HepG2 (cell line): ENCODE data around the gene C12orf42. TPM values are rescaled to one million over a fixed set of nuclear protein-coding genes. Genes with fewer than 3 reads are reported as not detected.

ENCODE experiments used
- ATAC-seq: fragments of 200-7000 bp; cut with Tn5 transposase; 3 replicates; pipeline ENCODE4 v1.9.1; 2020; ENCODE audit warnings: mild to moderate bottlenecking, moderate library complexity
- BruUV-seq: library from RNA; stranded (reverse); fragments of 400-500 nt; replicated peaks from 2 replicates; lab custom pipeline; 2021; lab: Mats Ljungman, UMichigan
- CTCF ChIA-PET: fragments of 300-600 bp; formaldehyde crosslinking; extraction: SDS; loops from one replicate; lab custom pipeline; 2021; ENCODE audit warnings: low total read pairs, inconsistent platforms, low intra/inter-chr PET ratio; lab: Yijun Ruan, JAX
- POLR2A ChIA-PET: fragments of 350-600 bp; sonication (Branson Sonifier 250); formaldehyde crosslinking; loops from one replicate; lab custom pipeline; 2020; ENCODE audit warnings: antibody characterized with exemption, inconsistent platforms; lab: Yijun Ruan, JAX
- DNase-seq: peaks from one replicate; pipeline ENCODE4 v3.0.0-alpha.2; 2015; ENCODE audit warnings: low spot score
- FAIRE-seq: peaks from 3 replicates; lab custom pipeline; 2011; peaks lifted over from hg19 to GRCh38; lab: Jason Lieb, UNC
- H2AFZ ChIP-seq: one replicate; pipeline ENCODE4 v1.6.1; 2011; ENCODE audit warnings: low read length, inconsistent platforms
- H3K27ac ChIP-seq: fragments of 300-600 bp; 3 replicates; pipeline ENCODE4 v1.8.0; 2011; ENCODE audit warnings: mixed run types, mild to moderate bottlenecking, mixed read lengths, low read length, inconsistent platforms; ENCODE audit not compliant: insufficient read depth; ENCODE audit errors: extremely low read length
- H3K27me3 ChIP-seq, 2 experiments: fragments of 200-600 bp in 1 of 2; 2 replicates in 1 of 2; 3 replicates in 1 of 2; pipeline versions ENCODE4 v1.6.0 to v1.8.0; 2011; ENCODE audit warnings: low read length in 2 of 2, mild to moderate bottlenecking in 2 of 2, moderate library complexity in 2 of 2, inconsistent platforms in 1 of 2; ENCODE audit not compliant: insufficient read depth in 2 of 2, control insufficient read depth in 1 of 2
- H3K36me3 ChIP-seq, 2 experiments: fragments of 200-600 bp in 1 of 2; replicated peaks in 1 of 2; 2 replicates in 1 of 2; 3 replicates in 1 of 2; pipeline versions ENCODE4 v1.5.1 to v1.8.0; 2011; ENCODE audit warnings: low read length in 2 of 2, inconsistent platforms in 1 of 2; ENCODE audit not compliant: insufficient read depth in 2 of 2, control insufficient read depth in 1 of 2
- H3K4me1 ChIP-seq: 2 replicates; pipeline ENCODE4 v1.5.1; 2012; ENCODE audit warnings: low read length, inconsistent platforms; ENCODE audit not compliant: insufficient read depth
- H3K4me2 ChIP-seq: 2 replicates; pipeline ENCODE4 v1.6.0; 2011; ENCODE audit warnings: low read depth, low read length, inconsistent platforms
- H3K4me3 ChIP-seq, 3 experiments: fragments of 200-600 bp in 1 of 3; sonication (generic), shearing (Covaris generic) in 1 of 3; replicated peaks in 1 of 3; 2 replicates each; pipeline ENCODE4 v1.5.1; 2011 to 2016; ENCODE audit warnings: low read length in 3 of 3, inconsistent platforms in 2 of 3, low read depth in 2 of 3, mild to moderate bottlenecking in 2 of 3, control low read depth in 1 of 3, mixed read lengths in 1 of 3; ENCODE audit not compliant: insufficient read depth in 1 of 3
- H3K79me2 ChIP-seq: one replicate; pipeline ENCODE4 v1.6.1; 2011; ENCODE audit warnings: low read length, inconsistent platforms; ENCODE audit not compliant: insufficient read depth
- H3K9ac ChIP-seq: 2 replicates; pipeline ENCODE4 v1.6.0; 2011; ENCODE audit warnings: mild to moderate bottlenecking, low read depth, low read length, inconsistent platforms; ENCODE audit not compliant: insufficient read depth
- H3K9me3 ChIP-seq: 2 replicates; pipeline ENCODE4 v1.5.1; 2012; ENCODE audit warnings: mild to moderate bottlenecking, low read length
- H4K20me1 ChIP-seq: 2 replicates; pipeline ENCODE4 v1.6.0; 2011; ENCODE audit warnings: inconsistent platforms, mild to moderate bottlenecking, low read length, moderate library complexity; ENCODE audit not compliant: insufficient read depth
- KDM6A ChIP-seq: IDR thresholded peaks from 2 replicates; pipeline ENCODE4 v1.6.1; 2016; ENCODE audit warnings: low read depth
- RBAK ChIP-seq: sonication (generic); formaldehyde crosslinking; IDR thresholded peaks from 2 replicates; pipeline ENCODE4 v1.5.1; 2020; ENCODE audit warnings: mild to moderate bottlenecking, missing genetic modification reagents
- ZBTB46 ChIP-seq: sonication (generic); formaldehyde crosslinking; IDR thresholded peaks from 2 replicates; pipeline ENCODE4 v1.4.0; 2020; ENCODE audit warnings: mild to moderate bottlenecking, missing genetic modification reagents, borderline replicate concordance
- ZNF281 ChIP-seq: sonication (generic); formaldehyde crosslinking; IDR thresholded peaks from 2 replicates; pipeline ENCODE4 v1.4.0; 2020; ENCODE audit warnings: missing genetic modification reagents, borderline replicate concordance
- ZNF354B ChIP-seq: sonication (generic); formaldehyde crosslinking; IDR thresholded peaks from 2 replicates; pipeline ENCODE4 v1.8.0; 2022; ENCODE audit warnings: mild to moderate bottlenecking, missing genetic modification reagents
- ZNF597 ChIP-seq: sonication (generic); formaldehyde crosslinking; IDR thresholded peaks from 2 replicates; pipeline ENCODE4 v1.5.0; 2020; ENCODE audit warnings: missing genetic modification reagents
- ZNF891 ChIP-seq: sonication (generic); formaldehyde crosslinking; IDR thresholded peaks from 2 replicates; pipeline ENCODE4 v1.5.0; 2020; ENCODE audit warnings: mild to moderate bottlenecking, missing genetic modification reagents
- WGBS: methylation state at CpG from one replicate; pipeline ENCODE4 v1.1.6; 2017; ENCODE audit warnings: low lambda C conversion rate; 5-methylcytosine and 5-hydroxymethylcytosine counted together
- in situ Hi-C: cut with HindIII; loops from 2 replicates; pipeline ENCODE4 v1.10.0; 2017; ENCODE audit warnings: low pct_unique_long_range_greater_than_20kb; ENCODE audit not compliant: extremely low pct_ligation_motif_present
- intact Hi-C: fragments of 100-400 bp; cut with micrococcal nuclease; formaldehyde crosslinking; loops from one replicate; pipeline ENCODE4 v1.10.0; 2022; ENCODE audit not compliant: unreplicated experiment
- polyA plus RNA-seq, 8 experiments: library from polyadenylated mRNA; depleted of rRNA in 3 of 8; stranded (reverse) in 7 of 8; unstranded in 1 of 8; fragments of >200 nt; fragmentation: Illumina TruSeq in 4 of 8; extraction: Trizol in 4 of 8; gene quantifications; 2 replicates each; pipeline versions ENCODE4 v1.2.1 to v1.2.3, GENCODE V29; 2011 to 2016; ENCODE audit warnings: low read depth in 4 of 8, missing spikeins in 1 of 8, mixed read lengths in 1 of 8; ENCODE audit not compliant: insufficient read depth in 1 of 8
- total RNA-seq, 5 experiments: library from RNA; depleted of rRNA; stranded (reverse); fragments of >200 nt; fragmentation: Illumina TruSeq; extraction: Trizol; gene quantifications; 2 replicates each; pipeline ENCODE4 v1.2.3, GENCODE V29; 2016; ENCODE audit warnings: low read depth in 1 of 5

The C12orf42 gene
- total and polyA plus RNA-seq, 2 of the 13 experiments (the other 11 are each of a cell fraction or from before 2014, with no cell fraction given): not detected

DNA sequence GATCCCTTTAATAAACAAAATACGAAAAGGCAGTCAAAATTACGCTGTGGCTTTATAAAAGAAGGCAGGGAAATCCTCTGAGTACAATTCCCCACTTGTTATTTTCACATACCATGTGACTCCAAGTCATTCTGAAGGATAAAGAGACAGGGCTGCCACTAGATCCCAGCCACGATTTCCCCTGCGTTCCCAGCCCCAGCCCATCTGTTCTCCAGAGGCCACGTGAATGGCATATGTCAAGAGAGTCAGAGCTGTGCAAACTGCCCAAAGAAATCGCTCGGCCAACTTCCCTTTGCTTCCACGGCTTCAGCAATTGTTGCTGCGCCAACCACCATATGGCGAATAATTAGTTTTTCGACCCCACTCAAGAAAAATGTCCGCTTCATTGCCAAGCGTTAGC, 161.3 kb downstream of the C12orf42 start:
- 20% methylated on average over 12 of the region's 13 CpGs for WGBS
- ATAC-seq: no peak
- in situ Hi-C loops: no loop called here
- TF ChIP-seq ZNF281 (CRISPR knock-in tag) (no peak), ZNF597 (CRISPR knock-in tag) (no peak), KDM6A (CRISPR knock-in tag) (no peak), ZBTB46 (CRISPR knock-in tag) (no peak), ZNF354B (CRISPR knock-in tag) (no peak), ZNF891 (CRISPR knock-in tag) (no peak), RBAK (no peak)
- Histone ChIP-seq H2AFZ (no peak overlapping the region), H3K4me3 (no peak overlapping the region), H4K20me1 (no peaks in the 10 kb centered on the region), H3K79me2 (no peaks in the 10 kb centered on the region), H3K4me2 (no peak overlapping the region), H3K27ac (no peak overlapping the region), H3K27me3 (no peaks in the 10 kb centered on the region), H3K9ac (no peak overlapping the region), H3K36me3 (no peaks in the 10 kb centered on the region), H3K9me3 (no peaks in the 10 kb centered on the region), H3K4me1 (no peaks in the 10 kb centered on the region)
- ChIA-PET CTCF (no interaction called here), POLR2A (no interaction called here)
- intact Hi-C loops: no loop called here
- no TSS peak for BruUV-seq
- FAIRE-seq: no peak
- DNase-seq: no peak
